H9 (cell line): ENCODE results near the gene GEMIN2. TPM values are rescaled to one million over a fixed set of nuclear protein-coding genes. Genes with fewer than 3 reads are reported as not detected.

ENCODE experiments used
- DNase-seq: peaks from one replicate; pipeline ENCODE4 v3.0.0-alpha.2; 2017
- H2AFZ ChIP-seq: one replicate; pipeline ENCODE4 v1.6.1; 2013; ENCODE audit warnings: mild to moderate bottlenecking, low read length, control low read depth, moderate library complexity
- H2AK5ac ChIP-seq: 2 replicates; pipeline ENCODE4 v1.6.1; 2013; ENCODE audit warnings: low read length, control low read depth, mixed read lengths; ENCODE audit not compliant: insufficient read length
- H2BK120ac ChIP-seq: one replicate; pipeline ENCODE4 v1.6.1; 2013; ENCODE audit warnings: low read depth, mild to moderate bottlenecking, low read length, control low read depth, inconsistent platforms; ENCODE audit not compliant: poor library complexity, severe bottlenecking
- H2BK12ac ChIP-seq: 2 replicates; pipeline ENCODE4 v1.6.1; 2013; ENCODE audit warnings: low read length, control low read depth, mixed read lengths, low read depth; ENCODE audit not compliant: insufficient read length
- H2BK15ac ChIP-seq: 2 replicates; pipeline ENCODE4 v1.6.1; 2013; ENCODE audit warnings: low read depth, low read length, control low read depth
- H2BK20ac ChIP-seq: one replicate; pipeline ENCODE4 v1.6.1; 2013; ENCODE audit warnings: low read depth, mild to moderate bottlenecking, low read length, control low read depth, inconsistent platforms; ENCODE audit not compliant: poor library complexity, severe bottlenecking
- H2BK5ac ChIP-seq: 2 replicates; pipeline ENCODE4 v1.6.1; 2013; ENCODE audit warnings: low read length, control low read depth, mixed read lengths; ENCODE audit not compliant: insufficient read length
- H3K14ac ChIP-seq: 2 replicates; pipeline ENCODE4 v1.6.1; 2013; ENCODE audit warnings: low read length, control low read depth; ENCODE audit not compliant: insufficient read depth
- H3K18ac ChIP-seq: 2 replicates; pipeline ENCODE4 v1.6.1; 2013; ENCODE audit warnings: low read depth, mild to moderate bottlenecking, mixed read lengths, low read length, control low read depth; ENCODE audit not compliant: insufficient read length
- H3K23ac ChIP-seq: 2 replicates; pipeline ENCODE4 v1.6.1; 2013; ENCODE audit warnings: low read length, control low read depth, mixed read lengths, low read depth; ENCODE audit not compliant: insufficient read length
- H3K23me2 ChIP-seq: 2 replicates; pipeline ENCODE4 v1.6.1; 2013; ENCODE audit warnings: low read depth, mild to moderate bottlenecking, mixed read lengths, low read length, control low read depth; ENCODE audit not compliant: insufficient read length, poor library complexity, severe bottlenecking
- H3K27ac ChIP-seq: 2 replicates; pipeline ENCODE4 v1.5.1; 2013; ENCODE audit warnings: low read length, control low read depth, mixed read lengths, low read depth; ENCODE audit not compliant: insufficient read length
- H3K27me3 ChIP-seq: 2 replicates; pipeline ENCODE4 v1.6.1; 2013; ENCODE audit warnings: low read length, control low read depth, inconsistent platforms; ENCODE audit not compliant: insufficient read depth
- H3K4ac ChIP-seq: 2 replicates; pipeline ENCODE4 v1.6.1; 2013; ENCODE audit warnings: low read depth, mild to moderate bottlenecking, control low read depth, inconsistent platforms, low read length, moderate library complexity
- H3K4me1 ChIP-seq: 2 replicates; pipeline ENCODE4 v1.6.1; 2013; ENCODE audit warnings: low read length, control low read depth, inconsistent platforms; ENCODE audit not compliant: insufficient read depth
- H3K4me2 ChIP-seq: 2 replicates; pipeline ENCODE4 v1.6.1; 2013; ENCODE audit warnings: low read length, control low read depth, mixed read lengths; ENCODE audit not compliant: insufficient read length, insufficient read depth
- H3K56ac ChIP-seq: 2 replicates; pipeline ENCODE4 v1.6.1; 2013; ENCODE audit warnings: low read depth, mild to moderate bottlenecking, mixed read lengths, low read length, control low read depth; ENCODE audit not compliant: insufficient read length
- H3K79me1 ChIP-seq: 2 replicates; pipeline ENCODE4 v1.6.1; 2013; ENCODE audit warnings: low read depth, mild to moderate bottlenecking, moderate library complexity, low read length, control low read depth, inconsistent platforms; ENCODE audit not compliant: insufficient read depth, poor library complexity, severe bottlenecking
- H3K79me2 ChIP-seq: 2 replicates; pipeline ENCODE4 v1.6.1; 2013; ENCODE audit warnings: low read length, control low read depth, inconsistent platforms; ENCODE audit not compliant: insufficient read depth
- H3K9ac ChIP-seq: 2 replicates; pipeline ENCODE4 v1.6.1; 2013; ENCODE audit warnings: low read length, control low read depth, mixed read lengths; ENCODE audit not compliant: insufficient read length; ENCODE audit errors: extremely low read depth
- H3K9me3 ChIP-seq: one replicate; pipeline ENCODE4 v1.6.1; 2013; ENCODE audit warnings: low read depth, low read length, inconsistent platforms; ENCODE audit not compliant: control insufficient read depth
- H3T11ph ChIP-seq: one replicate; pipeline ENCODE4 v1.6.1; 2013; ENCODE audit warnings: mild to moderate bottlenecking, low read length, control low read depth, inconsistent platforms
- H4K20me1 ChIP-seq: one replicate; pipeline ENCODE4 v1.6.1; 2013; ENCODE audit not compliant: control insufficient read depth, insufficient read length, insufficient read depth
- H4K5ac ChIP-seq: 2 replicates; pipeline ENCODE4 v1.6.1; 2013; ENCODE audit warnings: low read depth, mild to moderate bottlenecking, mixed read lengths, low read length, control low read depth; ENCODE audit not compliant: insufficient read length
- H4K8ac ChIP-seq: replicated peaks from 2 replicates; pipeline ENCODE4 v1.6.1; 2013; ENCODE audit warnings: low read length, control low read depth, mixed read lengths, low read depth; ENCODE audit not compliant: insufficient read length
- H4K91ac ChIP-seq: 2 replicates; pipeline ENCODE4 v1.6.1; 2013; ENCODE audit warnings: low read depth, mild to moderate bottlenecking, moderate library complexity, mixed read lengths, low read length, control low read depth; ENCODE audit not compliant: insufficient read length
- H3K27ac Mint-ChIP-seq, 3 experiments: 2 replicates in 2 of 3; 3 replicates in 1 of 3; pipeline ENCODE4 v1.8.0; 2020 to 2021; ENCODE audit warnings: mixed read lengths in 3 of 3, mild to moderate bottlenecking in 1 of 3, moderate library complexity in 1 of 3
- H3K27me3 Mint-ChIP-seq: 2 replicates; pipeline ENCODE4 v1.8.0; 2021; ENCODE audit warnings: low read depth, mild to moderate bottlenecking, moderate library complexity, mixed read lengths
- H3K36me3 Mint-ChIP-seq, 3 experiments: 2 replicates in 2 of 3; 3 replicates in 1 of 3; pipeline ENCODE4 v1.8.0; 2020 to 2021; ENCODE audit warnings: low read depth in 3 of 3, mixed read lengths in 3 of 3; ENCODE audit not compliant: insufficient read depth in 1 of 3
- H3K4me1 Mint-ChIP-seq, 2 experiments: 2 replicates each; pipeline ENCODE4 v1.8.0; 2020; ENCODE audit warnings: mixed read lengths in 2 of 2
- H3K4me3 Mint-ChIP-seq, 2 experiments: 2 replicates in 1 of 2; 3 replicates in 1 of 2; pipeline ENCODE4 v1.8.0; 2020 to 2021; ENCODE audit warnings: mild to moderate bottlenecking in 2 of 2, mixed read lengths in 2 of 2, moderate library complexity in 1 of 2
- H3K9me3 Mint-ChIP-seq, 2 experiments: 2 replicates in 1 of 2; 3 replicates in 1 of 2; pipeline ENCODE4 v1.8.0; 2020; ENCODE audit warnings: mild to moderate bottlenecking in 2 of 2, mixed read lengths in 2 of 2, moderate library complexity in 1 of 2
- WGBS: extraction: QIAGEN DNeasy Blood & Tissue Kit; methylation state at CpG from one replicate; pipeline ENCODE4 v1.1.7; 2013; ENCODE audit warnings: missing lambda C conversion rate, low lambda C conversion rate, mixed read lengths; ENCODE audit not compliant: insufficient read length; ENCODE audit errors: extremely low coverage; 5-methylcytosine and 5-hydroxymethylcytosine counted together
- total RNA-seq: library from RNA; stranded (reverse); gene quantifications from 2 replicates; pipeline ENCODE4 v1.2.1, GENCODE V29; 2021
- TF ChIP-seq, protein P1 (sequence below): fragments of 200-600 bp; sonication (generic); conservative IDR thresholded peaks from 3 replicates; pipeline ENCODE4 v1.8.0; 2021; ENCODE audit warnings: antibody characterized with exemption, mild to moderate bottlenecking

The GEMIN2 gene
- total RNA-seq, 1 experiment from 2014 or later, result 36.3 TPM

DNA sequence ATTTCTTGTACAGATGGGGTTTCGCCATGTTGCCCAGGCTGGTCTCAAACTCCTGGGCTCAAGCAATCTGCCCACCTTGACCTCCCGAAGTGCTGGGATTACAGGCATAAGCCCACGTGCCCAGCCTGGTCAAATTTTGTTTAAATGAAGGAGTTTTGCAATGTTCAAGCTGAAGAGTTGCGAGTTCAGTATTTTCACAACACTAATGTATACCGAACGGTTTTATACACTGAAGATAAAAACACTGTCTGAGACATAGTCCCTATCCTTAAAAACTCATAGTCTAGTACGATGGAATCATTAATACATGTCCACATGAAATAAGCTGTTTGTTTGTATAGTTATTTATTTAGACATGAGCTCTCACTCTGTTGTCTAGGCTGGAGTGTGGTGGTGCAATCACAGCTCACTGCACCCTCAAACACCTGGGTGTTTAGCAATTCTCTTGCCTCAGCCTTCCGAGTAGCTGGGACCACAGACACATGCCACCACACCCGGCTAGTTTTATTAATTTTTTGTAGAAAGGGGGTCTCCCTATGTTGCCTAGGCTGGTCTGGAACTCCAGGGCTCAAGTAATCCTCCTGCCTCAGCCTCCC is 40.6 kb downstream of the GEMIN2 start:
- Histone ChIP-seq H3K4me1 (no peaks in the 10 kb centered on the region), H3K79me2 (no peaks in the 10 kb centered on the region), H3K4me2 (no peak overlapping the region), H2BK15ac (no peak overlapping the region), H4K8ac (no peak overlapping the region), H3K9me3 (no peaks in the 10 kb centered on the region), H3T11ph (no peak overlapping the region), H3K23ac (no peak overlapping the region), H3K56ac (no peak overlapping the region), H2BK120ac (no peak overlapping the region), H2AFZ (no peak overlapping the region), H2BK20ac (no peak overlapping the region), H3K27me3 (no peaks in the 10 kb centered on the region), H3K23me2 (no peaks in the 10 kb centered on the region), H3K27ac (no peak overlapping the region), H3K14ac (no peak overlapping the region), H2BK5ac (no peak overlapping the region), H2AK5ac (no peak overlapping the region), H3K79me1 (no peaks in the 10 kb centered on the region), H4K91ac (no peak overlapping the region), H4K20me1 (no peaks in the 10 kb centered on the region), H3K18ac (no peak overlapping the region), H3K4ac (no peak overlapping the region), H2BK12ac (no peak overlapping the region), H4K5ac (no peak overlapping the region), H3K9ac (no peak overlapping the region)
- no peak for DNase-seq
- no peak overlapping the region for H3K4me3 Mint-ChIP-seq
- H3K9me3 Mint-ChIP-seq, result no peaks in the 10 kb centered on the region
- TF ChIP-seq, protein P1, sequence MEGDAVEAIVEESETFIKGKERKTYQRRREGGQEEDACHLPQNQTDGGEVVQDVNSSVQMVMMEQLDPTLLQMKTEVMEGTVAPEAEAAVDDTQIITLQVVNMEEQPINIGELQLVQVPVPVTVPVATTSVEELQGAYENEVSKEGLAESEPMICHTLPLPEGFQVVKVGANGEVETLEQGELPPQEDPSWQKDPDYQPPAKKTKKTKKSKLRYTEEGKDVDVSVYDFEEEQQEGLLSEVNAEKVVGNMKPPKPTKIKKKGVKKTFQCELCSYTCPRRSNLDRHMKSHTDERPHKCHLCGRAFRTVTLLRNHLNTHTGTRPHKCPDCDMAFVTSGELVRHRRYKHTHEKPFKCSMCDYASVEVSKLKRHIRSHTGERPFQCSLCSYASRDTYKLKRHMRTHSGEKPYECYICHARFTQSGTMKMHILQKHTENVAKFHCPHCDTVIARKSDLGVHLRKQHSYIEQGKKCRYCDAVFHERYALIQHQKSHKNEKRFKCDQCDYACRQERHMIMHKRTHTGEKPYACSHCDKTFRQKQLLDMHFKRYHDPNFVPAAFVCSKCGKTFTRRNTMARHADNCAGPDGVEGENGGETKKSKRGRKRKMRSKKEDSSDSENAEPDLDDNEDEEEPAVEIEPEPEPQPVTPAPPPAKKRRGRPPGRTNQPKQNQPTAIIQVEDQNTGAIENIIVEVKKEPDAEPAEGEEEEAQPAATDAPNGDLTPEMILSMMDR, result no peak
- peaks cover 6 to 39% (median 35%) of the 10 kb centered on the region in 3 experiments; a peak in 6 of 7 replicates for H3K36me3 Mint-ChIP-seq
- WGBS, result no CpG with 5 or more reads among the region's 9 CpGs
- no peaks in the 10 kb centered on the region for H3K4me1 Mint-ChIP-seq
- no peak overlapping the region for H3K27ac Mint-ChIP-seq
- H3K27me3 Mint-ChIP-seq, result no peaks in the 10 kb centered on the region
